ENCODE results near the gene RPS14. TPM values are rescaled to one million over a fixed set of nuclear protein-coding genes. Genes with fewer than 3 reads are reported as not detected.

RPS14 gene
- total RNA-seq, 1 experiment from 2014 or later = 2,564 TPM

- TF ChIP-seq FOXP4 (CRISPR knock-in tag; IDR thresholded peaks at IDR 0.05) (no peak), EMX1 (CRISPR knock-in tag; IDR thresholded peaks at IDR 0.05) (no peak), STAT6 (CRISPR knock-in tag; conservative IDR thresholded peaks at IDR 0.05; ENCODE audit: low read depth) (no peak), PRDM15 (CRISPR knock-in tag; IDR thresholded peaks at IDR 0.05) (no peak), ERG (CRISPR knock-in tag; IDR thresholded peaks at IDR 0.05) (no peak)
Observed at GRCh38 chr5:150452914-150453313, 3.4 kb upstream of the RPS14 start (continued).

GRCh38 chr5:150451594-150451993 is 2.1 kb upstream of the RPS14 start:
- H3K9me3 Mint-ChIP-seq = peaks cover 4% of the 10 kb centered on the region
- no peak for ATAC-seq
- H3K36me3 Mint-ChIP-seq = peaks cover 27% of the 10 kb centered on the region
- CTCF ChIA-PET = interaction anchor here (0.6 kb wide), 1 partner anchor 109 kb away, joined by 3 read pairs; no protein-coding TSS in a partner anchor
- no peaks in the 10 kb centered on the region; the same call in 1 of the 2 replicates for H3K27me3 Mint-ChIP-seq (ENCODE audit: low read depth)
- H3K4me3 Mint-ChIP-seq = no peak overlapping the region
- TF ChIP-seq SMAD4 (CRISPR knock-in tag; IDR thresholded peaks at IDR 0.05) (no peak), HMGXB4 (CRISPR knock-in tag; IDR thresholded peaks at IDR 0.05) (no peak), MAX (CRISPR knock-in tag; IDR thresholded peaks at IDR 0.05) (no peak), ZNF671 (CRISPR knock-in tag; IDR thresholded peaks at IDR 0.05) (no peak), ZNF263 (CRISPR knock-in tag; IDR thresholded peaks at IDR 0.05; ENCODE audit: low read depth) (no peak), GTF2I (CRISPR knock-in tag; conservative IDR thresholded peaks at IDR 0.05) (no peak), NR1H2 (CRISPR knock-in tag; IDR thresholded peaks at IDR 0.05) (no peak), ZNF317 (CRISPR knock-in tag; IDR thresholded peaks at IDR 0.05; ENCODE audit: borderline replicate concordance, low read depth) (no peak), AFF4 (CRISPR knock-in tag; IDR thresholded peaks at IDR 0.05; ENCODE audit: borderline replicate concordance) (no peak), ZNF512 (CRISPR knock-in tag; IDR thresholded peaks at IDR 0.05; ENCODE audit: borderline replicate concordance) (no peak)
- POLR2A ChIA-PET = no interaction called here
- H3K27ac Mint-ChIP-seq = no peak overlapping the region
- H3K4me1 Mint-ChIP-seq = peaks cover 22% of the 10 kb centered on the region
- no peak for DNase-seq (ENCODE audit: low spot score)
